Sigmoid colon (tissue), 7 donors: Measurements from ENCODE around the gene UBQLN1. TPM values are rescaled to one million over a fixed set of nuclear protein-coding genes. Genes with fewer than 3 reads are reported as not detected.
"Not testable (repeated sequence)": the region's sequence is repeated elsewhere in the genome, so short reads cannot be mapped to it uniquely, and the experiment has no call there.

Source experiments
- DNase-seq: peaks from one replicate; pipeline ENCODE4 v3.0.0-alpha.2; 2019
- H3K27ac ChIP-seq, 4 donors: fragments of 200-600 bp; sonication (generic); one replicate each; pipeline ENCODE4 v1.5.1; 2016 to 2019; ENCODE audit warnings: mild to moderate bottlenecking in 1 of 4
- H3K27me3 ChIP-seq, 3 donors: fragments of 200-600 bp; sonication (generic); one replicate each; pipeline ENCODE4 v1.5.1; 2019; ENCODE audit warnings: mild to moderate bottlenecking in 1 of 3
- H3K36me3 ChIP-seq, 4 donors: fragments of 200-600 bp; sonication (generic); one replicate each; pipeline ENCODE4 v1.5.1; 2016 to 2019
- H3K4me1 ChIP-seq, 4 donors: fragments of 200-600 bp; sonication (generic); one replicate each; pipeline ENCODE4 v1.5.1; 2017 to 2019
- H3K4me3 ChIP-seq, 4 donors: fragments of 200-600 bp; sonication (generic); one replicate each; pipeline ENCODE4 v1.5.1; 2017 to 2019; ENCODE audit warnings: mild to moderate bottlenecking in 2 of 4, moderate library complexity in 1 of 4
- H3K9me3 ChIP-seq, 4 donors: fragments of 200-600 bp in 3 of 4; sonication (generic) in 3 of 4; one replicate each; pipeline versions ENCODE4 v1.5.1 to v1.6.1; 2013 to 2019
- EP300 ChIP-seq, 4 donors: sonication (generic); formaldehyde crosslinking; IDR thresholded peaks; one replicate each; pipeline ENCODE4 v1.6.1; 2017; ENCODE audit warnings: antibody characterized with exemption in 4 of 4
- POLR2A ChIP-seq, 2 donors: fragments of 450-650 bp; IDR thresholded peaks; one replicate each; pipeline ENCODE4 v1.6.1; 2016; ENCODE audit warnings: antibody characterized with exemption in 2 of 2, mild to moderate bottlenecking in 2 of 2, moderate library complexity in 2 of 2
- POLR2AphosphoS5 ChIP-seq, 4 donors: sonication (generic); formaldehyde crosslinking; IDR thresholded peaks; one replicate each; pipeline ENCODE4 v1.6.1; 2017; ENCODE audit warnings: antibody characterized with exemption in 4 of 4
- WGBS, 2 donors: extraction: QIAGEN DNeasy Blood & Tissue Kit; methylation state at CpG; one replicate each; pipeline ENCODE4 v1.1.7; 2013; 5-methylcytosine and 5-hydroxymethylcytosine counted together
- intact Hi-C: fragments of 100-400 bp; cut with DNase I; formaldehyde crosslinking; loops from one replicate; pipeline ENCODE4 v1.15.1; 2023
- polyA plus RNA-seq, 3 donors: library from polyadenylated mRNA; stranded (reverse); fragments of 200-250 nt; gene quantifications; one replicate each; pipeline ENCODE4 v1.2.3, GENCODE V29; 2013
- total RNA-seq, 4 donors: library from RNA; depleted of rRNA; stranded (reverse); fragments of >200 nt; gene quantifications; one replicate each; pipeline ENCODE4 v1.1.0, GENCODE V29; 2016
- TF ChIP-seq, protein P1 (sequence below), 4 experiments: fragments of 450-650 bp in 3 of 4; fragments of 200-600 bp in 1 of 4; IDR thresholded peaks; one replicate each; pipeline ENCODE4 v1.5.1; 2016 to 2019; ENCODE audit warnings: antibody characterized with exemption in 4 of 4, mild to moderate bottlenecking in 3 of 4, moderate library complexity in 2 of 4
- donor health status: healthy with polysubstance abuse.
- donor health status: Bipolar disorder and iron deficiency.
- donor health status: healthy.

UBQLN1 gene
- total and polyA plus RNA-seq, 7 donors: 33.0 to 113 (median 96.1) TPM

DNA sequence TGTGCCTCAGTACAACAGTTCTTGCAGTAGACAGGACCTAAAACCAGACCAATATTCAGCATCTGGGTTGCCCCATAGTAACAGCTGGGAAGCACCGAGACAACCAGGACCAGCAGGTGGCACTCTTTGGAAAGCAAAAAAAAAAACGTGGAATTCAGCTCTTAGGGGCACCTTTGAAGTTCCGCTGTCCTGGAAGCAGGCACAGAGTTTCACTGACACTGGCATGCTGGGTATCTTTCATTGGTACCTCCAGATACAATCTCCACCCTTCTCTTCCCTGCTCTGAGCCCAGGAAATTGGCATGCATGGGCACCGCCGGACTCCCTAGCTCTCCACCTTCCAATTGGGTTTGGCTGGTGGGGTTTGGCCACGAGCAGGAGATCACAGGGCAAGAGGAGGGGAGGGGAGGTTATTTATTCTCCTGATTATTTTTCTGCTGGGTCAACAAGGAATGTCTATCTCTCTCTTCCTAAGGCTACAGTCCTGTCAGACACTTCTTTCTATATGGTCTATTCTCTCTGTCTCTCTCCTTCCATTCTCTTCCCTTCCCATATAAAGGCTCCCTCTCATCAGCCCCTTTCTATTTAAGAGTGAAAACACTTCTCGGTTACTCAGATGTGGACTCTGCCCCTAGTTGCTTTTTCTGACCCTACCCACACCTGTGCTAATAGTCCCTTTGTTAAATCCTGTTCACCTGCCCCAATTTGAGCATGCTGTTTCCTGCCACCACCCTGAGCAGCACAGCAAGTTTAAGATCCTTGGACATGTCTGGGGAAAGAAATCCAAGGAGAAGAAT lies 86.7 kb downstream of the UBQLN1 start:
- TF ChIP-seq POLR2AphosphoS5 (IDR thresholded peaks at IDR 0.05): no peak
- TF ChIP-seq, protein P1, sequence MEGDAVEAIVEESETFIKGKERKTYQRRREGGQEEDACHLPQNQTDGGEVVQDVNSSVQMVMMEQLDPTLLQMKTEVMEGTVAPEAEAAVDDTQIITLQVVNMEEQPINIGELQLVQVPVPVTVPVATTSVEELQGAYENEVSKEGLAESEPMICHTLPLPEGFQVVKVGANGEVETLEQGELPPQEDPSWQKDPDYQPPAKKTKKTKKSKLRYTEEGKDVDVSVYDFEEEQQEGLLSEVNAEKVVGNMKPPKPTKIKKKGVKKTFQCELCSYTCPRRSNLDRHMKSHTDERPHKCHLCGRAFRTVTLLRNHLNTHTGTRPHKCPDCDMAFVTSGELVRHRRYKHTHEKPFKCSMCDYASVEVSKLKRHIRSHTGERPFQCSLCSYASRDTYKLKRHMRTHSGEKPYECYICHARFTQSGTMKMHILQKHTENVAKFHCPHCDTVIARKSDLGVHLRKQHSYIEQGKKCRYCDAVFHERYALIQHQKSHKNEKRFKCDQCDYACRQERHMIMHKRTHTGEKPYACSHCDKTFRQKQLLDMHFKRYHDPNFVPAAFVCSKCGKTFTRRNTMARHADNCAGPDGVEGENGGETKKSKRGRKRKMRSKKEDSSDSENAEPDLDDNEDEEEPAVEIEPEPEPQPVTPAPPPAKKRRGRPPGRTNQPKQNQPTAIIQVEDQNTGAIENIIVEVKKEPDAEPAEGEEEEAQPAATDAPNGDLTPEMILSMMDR (IDR thresholded peaks at IDR 0.05): peak in 3 of 4 experiments; percentile 29 to 60 (median 35)
- intact Hi-C loops: loop anchor here (5.0 kb wide), 2 partner anchors 196 to 291 kb away; partner anchors contain the start of gene GKAP1
- WGBS, 2 donors: 9 to 23% methylated on average over 7 of the region's 7 CpGs
- Histone ChIP-seq H3K36me3 (no peaks in the 10 kb centered on the region), H3K4me3 (no peak overlapping the region), H3K27me3 (no peaks in the 10 kb centered on the region), H3K4me1 (peaks cover 0 to 17% (median 6%) of the 10 kb centered on the region in 4 donors), H3K9me3 (no peaks in the 10 kb centered on the region), H3K27ac (no peak overlapping the region)
- DNase-seq: no peak

DNA sequence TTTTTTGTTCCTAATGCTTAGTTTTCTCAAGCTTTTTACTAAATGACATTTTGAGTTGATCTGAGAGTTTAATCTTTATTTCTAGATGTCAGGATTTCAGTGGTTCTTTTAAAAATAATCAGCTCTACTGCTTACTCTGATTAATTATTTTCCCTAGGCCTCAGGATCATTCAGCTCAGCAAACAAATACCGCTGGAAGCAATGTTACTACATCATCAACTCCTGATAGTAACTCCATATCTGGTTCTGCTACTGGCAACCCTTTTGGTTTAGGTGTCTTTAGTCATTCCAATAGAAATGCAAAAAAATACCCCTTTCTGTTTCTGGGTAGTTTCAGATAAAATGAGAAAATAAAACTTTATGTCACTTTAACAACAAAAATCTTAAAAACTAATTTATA lies 90.5 kb downstream of the UBQLN1 start:
- TF ChIP-seq, protein P1 (IDR thresholded peaks at IDR 0.05): no peak
- TF ChIP-seq EP300 (IDR thresholded peaks at IDR 0.05): no peak
- TF ChIP-seq POLR2A (IDR thresholded peaks at IDR 0.05): no peak
- no peak for TF ChIP-seq POLR2AphosphoS5 (IDR thresholded peaks at IDR 0.05)
- no peak for DNase-seq
- H3K4me3 ChIP-seq: no peak overlapping the region
- peaks cover 0 to 5% (median 2%) of the 10 kb centered on the region in 4 donors for H3K4me1 ChIP-seq
- WGBS, 2 donors: 73 to 86% methylated on average over 1 of the region's 1 CpG
- intact Hi-C loops: no loop called here
- no peaks in the 10 kb centered on the region for H3K36me3 ChIP-seq
- H3K27ac ChIP-seq: no peak overlapping the region
- no peaks in the 10 kb centered on the region for H3K27me3 ChIP-seq
- H3K9me3 ChIP-seq: no peaks in the 10 kb centered on the region

DNA sequence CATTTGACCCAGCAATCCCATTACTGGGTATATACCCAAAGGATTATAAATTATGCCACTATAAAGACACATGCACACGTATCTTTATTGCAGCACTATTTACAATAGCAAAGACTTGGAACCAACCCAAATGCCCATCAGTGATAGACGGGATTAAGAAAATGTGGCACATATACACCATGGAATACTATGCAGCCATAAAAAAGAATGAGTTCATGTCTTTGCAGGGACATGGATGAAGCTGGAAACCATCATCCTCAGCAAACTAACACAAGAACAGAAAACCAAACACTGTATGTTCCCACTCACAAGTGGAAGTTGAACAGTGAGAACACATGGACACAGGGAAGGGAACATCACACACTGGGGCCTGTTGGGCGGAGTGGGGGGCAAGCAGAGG lies 94.5 kb downstream of the UBQLN1 start:
- H3K4me1 ChIP-seq, H3K4me3 ChIP-seq, H3K27ac ChIP-seq, H3K27me3 ChIP-seq, intact Hi-C loops, H3K9me3 ChIP-seq, H3K36me3 ChIP-seq, DNase-seq: not testable (repeated sequence)
- 47 to 83% methylated on average over 3 of the region's 3 CpGs for WGBS, 2 donors

Other genes with a start within 250 kb of the UBQLN1 start
- 10 to 100 TPM in 1 of 4 donors, 1 to 10 TPM in 3; 5.9 to 27.4 (median 8.3) TPM for gene FRMD3, start 169.6 kb downstream of the UBQLN1 start, total RNA-seq
- 10 to 100 TPM in 1 of 3 donors, 1 to 10 TPM in 2; 5.9 to 18.6 (median 8.3) TPM for gene FRMD3, start 169.6 kb downstream of the UBQLN1 start, polyA plus RNA-seq
- 10 to 100 TPM in 1 of 4 donors, 1 to 10 TPM in 3; 3.3 to 11.8 (median 5.9) TPM for gene IDNK, start 84.8 kb downstream of the UBQLN1 start, total RNA-seq
- 10 to 100 TPM in 2 of 3 donors, 1 to 10 TPM in 1; 9.4 to 22.2 (median 19.2) TPM for gene IDNK, start 84.8 kb downstream of the UBQLN1 start, polyA plus RNA-seq
- 10 to 100 TPM; 18.5 to 23.9 (median 21.9) TPM for gene GKAP1, start 109.8 kb upstream of the UBQLN1 start, total RNA-seq
- 1 to 10 TPM; 3.2 to 6.0 (median 3.3) TPM for gene GKAP1, start 109.8 kb upstream of the UBQLN1 start, polyA plus RNA-seq
- gene KIF27, start 213.5 kb upstream of the UBQLN1 start, total RNA-seq: 1 to 10 TPM; 3.2 to 7.8 (median 5.2) TPM
- 1 to 10 TPM in 1 of 3 donors, under 1 TPM in 1, not detected in 1; 0.23 to 1.7 TPM for gene KIF27, start 213.5 kb upstream of the UBQLN1 start, polyA plus RNA-seq